IPS-20b (cell line): ENCODE data around the gene SLC66A2.

Experiments used
- H3K27ac ChIP-seq: one replicate; pipeline ENCODE4 v1.5.1; 2013; ENCODE audit warnings: low read length
- H3K27me3 ChIP-seq: 2 replicates; pipeline ENCODE4 v1.6.1; 2013; ENCODE audit warnings: mild to moderate bottlenecking, low read length, inconsistent platforms; ENCODE audit not compliant: insufficient read depth
- H3K36me3 ChIP-seq: 2 replicates; pipeline ENCODE4 v1.6.1; 2013; ENCODE audit warnings: low read depth, mild to moderate bottlenecking, inconsistent platforms, low read length, moderate library complexity; ENCODE audit not compliant: insufficient read depth
- H3K4me1 ChIP-seq: 2 replicates; pipeline ENCODE4 v1.6.1; 2013; ENCODE audit warnings: mild to moderate bottlenecking, control low read depth, inconsistent platforms, low read length, moderate library complexity; ENCODE audit not compliant: insufficient read depth
- H3K4me3 ChIP-seq: 2 replicates; pipeline ENCODE4 v1.5.1; 2013; ENCODE audit warnings: mild to moderate bottlenecking, low read length, inconsistent platforms
- H3K9ac ChIP-seq: 2 replicates; pipeline ENCODE4 v1.6.1; 2013; ENCODE audit warnings: low read depth, mild to moderate bottlenecking, inconsistent platforms, low read length, moderate library complexity
- H3K9me3 ChIP-seq: 2 replicates; pipeline ENCODE4 v1.6.1; 2013; ENCODE audit warnings: mild to moderate bottlenecking, low read depth, low read length, inconsistent platforms; ENCODE audit not compliant: insufficient read depth

The SLC66A2 gene

GRCh38 chr18:79912409-79912991, 39.0 kb downstream of the SLC66A2 start:
- Histone ChIP-seq H3K9me3 (no peaks in the 10 kb centered on the region), H3K4me1 (no peaks in the 10 kb centered on the region), H3K36me3 (no peaks in the 10 kb centered on the region), H3K27me3 (no peaks in the 10 kb centered on the region), H3K4me3 (no peak overlapping the region), H3K27ac (no peak overlapping the region), H3K9ac (no peak overlapping the region)

- Histone ChIP-seq H3K4me1 (no peaks in the 10 kb centered on the region), H3K4me3 (peak overlapping the region; percentile 56; the same call in 1 of the 2 replicates), H3K9me3 (no peaks in the 10 kb centered on the region), H3K27ac (no peak overlapping the region), H3K27me3 (no peaks in the 10 kb centered on the region), H3K36me3 (no peaks in the 10 kb centered on the region), H3K9ac (no peak overlapping the region)
Measured at GRCh38 chr18:79911344-79912270, 39.8 kb downstream of the SLC66A2 start.

GRCh38 chr18:79910563-79911343, 40.7 kb downstream of the SLC66A2 start:
- no peak overlapping the region for H3K27ac ChIP-seq
- no peaks in the 10 kb centered on the region for H3K4me1 ChIP-seq
- no peak overlapping the region for H3K9ac ChIP-seq
- no peaks in the 10 kb centered on the region for H3K27me3 ChIP-seq
- peak overlapping the region; percentile 56; the same call in 1 of the 2 replicates for H3K4me3 ChIP-seq
- no peaks in the 10 kb centered on the region for H3K9me3 ChIP-seq
- H3K36me3 ChIP-seq = no peaks in the 10 kb centered on the region

GRCh38 chr18:79906706-79907105, 44.7 kb downstream of the SLC66A2 start:
- H3K9me3 ChIP-seq = peaks cover 4% of the 10 kb centered on the region
- no peaks in the 10 kb centered on the region for H3K36me3 ChIP-seq
- no peak overlapping the region for H3K27ac ChIP-seq
- H3K27me3 ChIP-seq = no peaks in the 10 kb centered on the region
- H3K4me1 ChIP-seq = no peaks in the 10 kb centered on the region
- no peak overlapping the region for H3K4me3 ChIP-seq
- H3K9ac ChIP-seq = no peak overlapping the region

DNA sequence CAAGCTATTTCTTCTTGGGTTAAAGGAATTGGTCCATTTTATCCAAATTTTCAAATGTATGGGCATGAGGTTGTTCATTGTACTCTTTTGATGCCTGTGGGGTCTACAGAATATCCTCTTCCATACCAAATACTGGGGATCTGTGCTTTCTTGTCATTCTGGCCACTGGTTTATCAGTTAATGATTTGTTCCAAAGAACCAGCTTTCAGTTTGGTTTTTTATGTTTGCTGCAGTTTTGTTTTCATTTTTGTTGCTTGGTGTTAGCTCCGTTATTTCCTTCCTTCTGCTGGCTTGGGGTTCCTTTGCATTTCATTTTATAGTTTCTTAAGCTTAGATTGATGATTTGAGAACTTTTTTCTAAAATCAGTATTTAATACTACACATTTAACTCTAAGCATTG, 45.5 kb downstream of the SLC66A2 start:
- H3K36me3 ChIP-seq = no peaks in the 10 kb centered on the region
- no peaks in the 10 kb centered on the region for H3K4me1 ChIP-seq
- H3K4me3 ChIP-seq = no peak overlapping the region
- H3K27me3 ChIP-seq = no peaks in the 10 kb centered on the region
- H3K9ac ChIP-seq = no peak overlapping the region
- peaks cover 7% of the 10 kb centered on the region for H3K9me3 ChIP-seq
- H3K27ac ChIP-seq = no peak overlapping the region

- Histone ChIP-seq H3K27me3 (no peaks in the 10 kb centered on the region), H3K4me3 (no peak overlapping the region), H3K4me1 (no peaks in the 10 kb centered on the region), H3K27ac (no peak overlapping the region), H3K36me3 (no peaks in the 10 kb centered on the region), H3K9me3 (peaks cover 11% of the 10 kb centered on the region), H3K9ac (no peak overlapping the region)
Measured at GRCh38 chr18:79905389-79905911, 46.0 kb downstream of the SLC66A2 start.

GRCh38 chr18:79904357-79905147, 46.9 kb downstream of the SLC66A2 start:
- H3K4me3 ChIP-seq = no peak overlapping the region
- no peaks in the 10 kb centered on the region for H3K4me1 ChIP-seq
- H3K27ac ChIP-seq = no peak overlapping the region
- H3K27me3 ChIP-seq = no peaks in the 10 kb centered on the region
- no peaks in the 10 kb centered on the region for H3K36me3 ChIP-seq
- H3K9ac ChIP-seq = no peak overlapping the region
- H3K9me3 ChIP-seq = peaks cover 17% of the 10 kb centered on the region

- Histone ChIP-seq H3K36me3 (no peaks in the 10 kb centered on the region), H3K9ac (no peak overlapping the region), H3K9me3 (peaks cover 18% of the 10 kb centered on the region), H3K4me3 (no peak overlapping the region), H3K27ac (no peak overlapping the region), H3K27me3 (no peaks in the 10 kb centered on the region), H3K4me1 (no peaks in the 10 kb centered on the region)
Measured at GRCh38 chr18:79903787-79904356, 47.6 kb downstream of the SLC66A2 start.

DNA sequence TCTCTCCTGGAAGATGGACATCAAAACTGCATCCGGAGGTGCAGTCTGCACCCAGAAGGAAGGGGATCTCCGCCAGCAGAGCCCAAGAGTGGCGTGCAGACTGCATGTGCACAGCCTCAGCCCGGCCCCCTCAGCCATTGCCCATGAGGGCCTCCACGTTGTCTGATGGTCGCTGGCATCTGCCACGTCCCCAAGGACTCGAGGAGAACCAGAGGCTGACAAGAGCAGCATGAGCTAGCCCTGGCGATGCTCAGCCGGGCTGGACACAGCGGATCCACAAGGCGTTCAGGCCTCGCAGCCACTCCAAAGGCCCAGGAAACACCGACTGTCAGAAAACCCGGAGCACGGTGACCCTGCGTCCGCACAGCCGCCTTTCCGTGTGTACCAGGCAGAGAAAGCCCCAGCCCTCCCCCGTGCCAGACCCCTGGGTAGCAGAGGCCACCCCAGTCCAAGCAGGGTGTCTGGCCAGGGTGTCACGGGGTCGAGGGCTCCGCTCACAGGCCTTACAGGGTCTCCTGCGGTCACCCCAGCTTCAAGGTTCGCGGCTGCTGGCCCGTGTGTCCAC, 48.3 kb downstream of the SLC66A2 start:
- Histone ChIP-seq H3K9ac (no peak overlapping the region), H3K9me3 (peaks cover 26% of the 10 kb centered on the region), H3K36me3 (no peaks in the 10 kb centered on the region), H3K4me1 (no peaks in the 10 kb centered on the region), H3K27ac (no peak overlapping the region), H3K4me3 (no peak overlapping the region), H3K27me3 (no peaks in the 10 kb centered on the region)

DNA sequence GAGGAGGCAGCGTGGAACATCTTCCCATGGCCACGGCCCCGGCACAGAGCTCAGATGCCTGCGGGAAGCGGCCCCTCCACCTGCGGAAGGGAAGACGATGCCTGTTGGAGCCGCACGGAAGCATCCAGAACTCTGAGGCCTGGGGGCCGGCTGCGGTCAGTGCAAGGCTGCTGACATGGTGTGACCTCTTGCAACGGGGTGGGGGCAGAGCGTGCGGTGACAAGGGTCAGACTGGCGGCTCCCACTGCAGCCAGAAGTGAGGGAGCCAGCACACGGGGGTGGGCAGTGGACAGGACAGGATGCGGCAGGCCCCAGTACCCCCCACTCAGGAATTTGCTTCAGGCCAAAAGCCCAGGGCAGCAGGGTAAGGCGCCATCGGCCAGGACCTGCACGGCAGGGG, 48.8 kb downstream of the SLC66A2 start:
- H3K4me1 ChIP-seq = no peaks in the 10 kb centered on the region
- peaks cover 31% of the 10 kb centered on the region for H3K9me3 ChIP-seq
- no peak overlapping the region for H3K9ac ChIP-seq
- no peaks in the 10 kb centered on the region for H3K27me3 ChIP-seq
- no peaks in the 10 kb centered on the region for H3K36me3 ChIP-seq
- H3K4me3 ChIP-seq = no peak overlapping the region
- no peak overlapping the region for H3K27ac ChIP-seq
